ENCODE measurements around the gene C1QTNF9B.
"Not testable (repeated sequence)": the region's sequence is repeated elsewhere in the genome, so short reads cannot be mapped to it uniquely, and the experiment has no call there.

C1QTNF9B gene

DNA sequence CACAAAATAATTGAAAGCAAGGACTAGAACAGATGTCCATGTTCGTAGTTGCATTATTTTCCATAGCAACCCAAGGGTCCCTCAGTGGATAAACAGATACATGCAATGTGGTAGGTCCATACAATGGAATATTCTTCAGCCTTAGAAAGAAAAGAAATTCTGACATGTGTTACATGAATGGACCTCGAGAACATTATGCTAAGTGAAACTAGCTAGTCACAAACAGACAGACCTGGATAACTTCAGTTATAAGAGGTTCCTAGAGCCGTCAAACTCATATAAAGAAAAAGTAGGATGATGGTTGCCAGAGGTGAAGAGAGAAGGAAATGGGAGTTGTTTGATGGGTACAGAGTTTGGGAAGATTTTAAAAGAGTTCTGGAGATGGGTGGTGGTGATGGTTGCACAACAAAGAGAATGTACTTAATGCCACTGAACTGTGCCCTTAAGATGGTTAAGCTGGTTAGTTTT is at the start of gene C1QTNF9B:
Gene C1QTNF9B, minus strand, starts transcription at position 51 of the 468 bp plus-strand sequence.
- in situ Hi-C loops (cut with MboI; ENCODE audit: low sequenced_read_pairs) = not testable (repeated sequence)

DNA sequence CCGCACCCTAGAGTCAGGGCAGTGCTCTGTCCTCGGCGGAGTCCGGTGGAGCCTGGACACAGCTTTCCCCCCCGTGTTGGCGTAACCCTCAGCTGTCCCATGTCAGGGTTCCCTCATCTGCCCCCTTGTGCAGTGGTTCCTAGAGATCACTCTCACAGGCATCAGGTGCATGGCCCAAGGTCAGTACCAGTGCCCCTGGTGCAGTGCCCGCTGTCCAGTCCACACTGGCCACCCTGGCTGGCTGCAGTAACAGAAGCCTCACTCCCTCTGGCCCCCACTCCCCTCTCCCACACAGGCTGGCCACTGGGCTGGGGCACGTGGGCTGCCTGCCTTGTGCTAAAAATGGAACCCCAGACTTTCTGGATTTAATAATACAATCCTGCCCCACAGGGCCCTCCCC is 49.6 kb upstream of the C1QTNF9B start:
- in situ Hi-C loops (cut with MboI; ENCODE audit: low sequenced_read_pairs) = no loop called here

- in situ Hi-C loops (cut with MboI; ENCODE audit: low sequenced_read_pairs) = no loop called here
Measured at GRCh38 chr13:23946067-23946466, 48.8 kb upstream of the C1QTNF9B start.

GRCh38 chr13:23945612-23946011 is 48.3 kb upstream of the C1QTNF9B start:
- in situ Hi-C loops (cut with MboI; ENCODE audit: low sequenced_read_pairs) = no loop called here

DNA sequence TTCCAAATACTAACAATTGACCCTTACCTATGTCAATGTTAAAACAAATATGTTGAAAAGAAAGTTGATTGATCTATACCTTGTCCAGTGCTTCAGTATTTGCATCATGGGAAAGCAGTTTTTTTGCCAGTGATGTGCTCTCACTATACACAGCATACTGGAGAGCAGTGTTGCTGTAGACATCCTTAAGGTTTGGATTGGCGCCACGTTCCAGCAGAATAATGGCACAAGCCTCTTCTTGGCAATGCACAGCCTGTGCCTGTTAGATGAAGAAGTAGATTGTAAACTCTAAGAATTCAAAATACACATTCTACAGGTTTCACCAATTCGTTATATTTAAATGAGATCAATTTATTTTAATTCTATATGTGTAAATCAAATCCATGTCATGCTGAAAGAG is 43.9 kb upstream of the C1QTNF9B start:
- in situ Hi-C loops (cut with MboI; ENCODE audit: low sequenced_read_pairs) = no loop called here

GRCh38 chr13:23939666-23940065 is 42.4 kb upstream of the C1QTNF9B start:
- in situ Hi-C loops (cut with MboI; ENCODE audit: low sequenced_read_pairs) = not testable (repeated sequence)

DNA sequence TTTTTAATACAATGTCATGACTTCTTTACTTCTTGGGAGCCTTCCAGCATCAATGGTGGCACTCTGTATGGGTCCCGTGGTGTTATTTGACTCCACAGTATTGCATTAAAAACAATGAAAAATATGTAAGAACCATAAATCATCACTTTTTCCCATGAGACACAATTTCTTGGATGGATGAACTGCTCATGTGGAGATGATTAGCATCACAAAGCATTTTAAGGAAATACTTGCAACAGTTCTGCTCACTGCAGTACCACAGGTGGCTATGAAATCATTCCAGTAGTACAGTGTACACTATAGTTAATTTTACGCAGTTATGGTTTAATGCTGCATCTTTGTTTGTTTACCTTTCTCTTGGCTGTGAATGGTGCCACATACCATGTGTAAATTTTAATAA is 37.2 kb upstream of the C1QTNF9B start:
- in situ Hi-C loops (cut with MboI; ENCODE audit: low sequenced_read_pairs) = no loop called here

DNA sequence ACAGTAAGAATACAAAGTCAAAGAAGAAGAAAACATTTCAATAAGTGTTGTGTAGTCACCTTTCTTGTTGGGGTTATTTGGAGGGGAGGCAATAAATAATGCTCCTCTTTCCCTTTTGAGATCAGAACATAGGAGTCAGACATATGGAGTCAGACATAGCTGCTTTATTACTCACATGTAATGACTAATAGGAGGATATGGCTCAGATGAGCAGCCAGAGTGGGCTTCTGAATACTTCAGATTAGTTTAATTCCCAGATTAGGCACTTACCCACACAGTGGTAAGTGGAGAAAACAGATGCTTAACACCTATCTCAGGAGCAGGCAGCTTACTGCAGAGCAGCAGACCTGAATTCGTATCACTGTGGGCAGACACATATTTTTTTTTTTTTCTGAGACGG is 31.7 kb upstream of the C1QTNF9B start:
- in situ Hi-C loops (cut with MboI; ENCODE audit: low sequenced_read_pairs) = no loop called here

DNA sequence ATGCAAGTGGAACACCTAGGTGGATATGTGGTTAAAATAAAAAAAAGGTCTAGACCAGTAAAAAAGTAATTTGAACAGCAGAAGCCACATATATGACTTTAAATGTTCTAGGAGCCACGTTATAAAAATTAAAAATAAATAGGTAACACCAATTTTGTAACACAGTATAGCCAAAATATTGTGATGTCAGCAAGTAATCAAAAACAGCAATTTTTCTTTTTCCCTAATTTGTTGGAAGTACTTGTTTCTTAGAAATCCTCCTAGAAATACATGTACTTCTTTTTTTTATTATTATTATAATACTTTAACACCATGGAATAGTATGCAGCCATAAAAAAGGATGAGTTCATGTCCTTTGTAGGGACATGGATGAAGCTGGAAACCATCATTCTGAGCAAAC is 25.7 kb upstream of the C1QTNF9B start:
- in situ Hi-C loops (cut with MboI; ENCODE audit: low sequenced_read_pairs) = no loop called here

DNA sequence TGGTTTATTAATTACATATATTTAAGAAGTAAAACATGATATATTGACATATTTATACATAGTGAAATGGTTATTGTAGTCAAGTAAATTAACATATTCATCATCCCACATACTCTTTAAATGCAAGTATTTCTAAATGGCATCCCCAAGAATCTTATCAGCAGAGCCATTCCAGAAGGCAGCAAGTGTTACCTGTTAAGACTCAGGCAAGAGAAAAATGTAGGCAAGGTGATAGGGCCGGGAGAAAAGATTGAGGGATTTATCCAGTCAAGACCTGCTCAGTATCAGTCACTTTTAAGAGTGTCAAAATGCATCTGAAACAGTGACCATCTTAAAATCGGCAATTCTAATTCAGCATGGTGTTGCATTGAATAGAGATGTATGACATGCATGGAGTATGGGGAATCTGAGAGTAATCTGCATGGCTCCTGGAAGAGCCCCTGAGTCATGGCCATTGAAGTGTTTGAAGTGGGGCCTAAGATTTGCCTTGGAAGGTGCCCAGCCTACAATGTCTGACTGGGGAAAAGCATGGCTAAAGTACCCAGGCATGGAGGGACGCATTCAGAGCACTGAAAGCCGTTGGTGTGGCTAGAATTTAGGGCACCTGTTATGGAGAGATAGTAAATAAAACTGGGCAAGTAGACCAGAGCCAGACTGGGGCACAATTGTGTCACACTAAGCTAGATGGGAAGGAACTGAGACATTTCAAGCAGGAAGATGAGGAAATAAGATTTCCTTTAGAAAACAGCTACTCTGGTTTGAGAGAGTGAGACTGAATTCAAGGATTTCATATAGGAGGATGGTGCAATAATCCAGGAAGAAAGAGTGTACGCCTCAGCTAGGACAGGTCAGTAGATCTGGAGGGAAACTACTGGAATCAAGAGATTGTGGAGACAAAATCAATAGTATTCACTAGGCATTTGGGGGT is 25.0 kb upstream of the C1QTNF9B start:
- in situ Hi-C loops (cut with MboI; ENCODE audit: low sequenced_read_pairs) = no loop called here

GRCh38 chr13:23921451-23921888 is 24.2 kb upstream of the C1QTNF9B start:
- in situ Hi-C loops (cut with MboI; ENCODE audit: low sequenced_read_pairs) = no loop called here

DNA sequence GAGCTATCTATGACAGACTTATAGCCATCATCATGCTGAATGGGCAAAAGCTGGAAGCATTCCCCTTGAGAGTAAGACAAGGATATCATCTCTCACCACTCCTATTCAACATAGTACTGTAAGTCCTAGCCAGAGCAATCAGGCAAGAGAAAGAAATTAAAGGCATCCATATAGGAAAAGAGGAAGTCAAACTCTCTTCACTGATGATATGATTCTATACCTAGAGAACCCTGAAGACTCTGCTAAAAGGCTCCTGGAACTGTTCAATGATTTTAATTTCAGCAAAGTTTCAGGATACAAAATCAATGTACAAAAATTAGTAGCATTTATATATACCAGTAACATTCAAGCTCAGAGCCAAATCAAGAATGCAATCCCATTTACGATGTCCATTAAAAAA is 21.7 kb upstream of the C1QTNF9B start:
- in situ Hi-C loops (cut with MboI; ENCODE audit: low sequenced_read_pairs) = no loop called here

DNA sequence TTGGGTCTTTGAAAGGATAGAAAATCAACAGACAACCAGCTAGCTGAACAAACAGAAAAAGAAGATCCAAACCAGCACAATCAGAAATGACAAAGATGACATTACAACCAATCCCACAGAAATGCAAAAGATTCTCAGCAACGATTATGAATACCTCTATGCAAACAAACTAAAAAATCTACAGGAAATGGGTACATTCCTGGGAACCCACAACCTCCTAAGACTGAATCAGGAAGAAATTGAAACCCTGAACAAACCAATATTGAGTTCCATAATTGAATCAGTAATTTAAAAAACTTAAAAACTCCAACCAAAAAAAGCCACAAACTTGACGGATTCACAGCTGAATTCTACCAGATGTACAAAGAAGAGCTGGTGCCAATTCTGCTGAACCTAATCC is 20.9 kb upstream of the C1QTNF9B start:
- in situ Hi-C loops (cut with MboI; ENCODE audit: low sequenced_read_pairs) = no loop called here

- in situ Hi-C loops (cut with MboI; ENCODE audit: low sequenced_read_pairs) = no loop called here
Measured at GRCh38 chr13:23915308-23915707, 18.0 kb upstream of the C1QTNF9B start.

DNA sequence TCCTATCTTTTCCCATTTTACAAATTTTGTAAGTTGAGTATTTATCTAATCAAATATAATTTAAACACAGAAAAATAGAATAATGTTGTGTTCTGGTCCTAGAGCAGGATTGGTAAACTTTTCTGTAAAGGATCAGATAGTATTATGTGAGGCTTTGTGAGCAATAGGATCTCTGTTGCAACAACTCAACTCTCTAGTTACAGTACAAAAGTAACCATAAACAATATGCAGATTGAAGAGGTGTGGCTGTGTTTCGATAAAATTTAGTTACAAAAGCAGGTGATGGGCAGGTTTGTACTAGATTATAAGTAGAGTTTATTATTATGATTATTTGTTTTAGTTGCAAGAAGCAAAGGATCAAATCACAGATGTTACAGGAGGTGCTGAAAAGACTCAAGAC is 15.2 kb upstream of the C1QTNF9B start:
- in situ Hi-C loops (cut with MboI; ENCODE audit: low sequenced_read_pairs) = no loop called here

- in situ Hi-C loops (cut with MboI; ENCODE audit: low sequenced_read_pairs) = no loop called here
Measured at GRCh38 chr13:23909606-23910005, 12.3 kb upstream of the C1QTNF9B start.

DNA sequence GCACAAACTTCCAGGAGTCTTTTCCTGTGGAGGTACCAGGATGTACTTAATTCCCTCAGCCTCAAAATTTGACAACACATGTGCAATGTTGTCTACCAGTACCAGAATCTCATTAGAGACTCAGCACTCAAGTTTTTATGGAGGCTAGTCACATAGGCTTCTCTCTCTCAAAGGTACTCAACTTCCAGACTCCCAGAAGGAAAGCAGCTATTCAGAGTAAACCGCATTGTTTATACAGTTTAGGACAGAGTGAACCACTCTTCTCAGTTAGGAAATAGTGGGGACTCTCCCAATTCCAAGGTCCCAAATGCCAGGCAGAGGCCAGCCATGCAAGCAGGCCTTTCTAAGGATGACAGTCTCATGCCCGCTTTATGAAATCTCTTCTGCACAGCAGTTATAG is 8.5 kb upstream of the C1QTNF9B start:
- in situ Hi-C loops (cut with MboI; ENCODE audit: low sequenced_read_pairs) = no loop called here

DNA sequence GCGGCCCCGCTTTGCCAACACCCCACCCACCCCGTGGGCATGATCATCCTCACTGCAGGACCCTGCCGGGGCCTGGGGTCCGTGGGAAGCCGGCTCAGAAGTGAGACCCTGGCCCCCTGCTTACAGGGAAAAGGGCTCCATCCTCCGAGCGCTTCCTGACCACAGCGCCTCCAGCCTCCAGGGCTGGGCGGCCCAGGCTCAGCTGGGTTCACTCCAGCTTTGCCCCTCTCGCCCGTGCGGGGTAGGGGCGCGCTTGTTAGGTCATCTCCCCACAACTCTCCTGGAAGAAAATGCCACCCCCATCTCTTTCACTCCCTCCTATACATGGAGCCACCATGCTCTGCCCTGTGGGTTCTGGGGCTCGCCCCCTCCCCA is 6.6 kb upstream of the C1QTNF9B start:
- in situ Hi-C loops (cut with MboI; ENCODE audit: low sequenced_read_pairs) = no loop called here

- in situ Hi-C loops (cut with MboI; ENCODE audit: low sequenced_read_pairs) = no loop called here
Measured at GRCh38 chr13:23902975-23903905, 5.9 kb upstream of the C1QTNF9B start.

DNA sequence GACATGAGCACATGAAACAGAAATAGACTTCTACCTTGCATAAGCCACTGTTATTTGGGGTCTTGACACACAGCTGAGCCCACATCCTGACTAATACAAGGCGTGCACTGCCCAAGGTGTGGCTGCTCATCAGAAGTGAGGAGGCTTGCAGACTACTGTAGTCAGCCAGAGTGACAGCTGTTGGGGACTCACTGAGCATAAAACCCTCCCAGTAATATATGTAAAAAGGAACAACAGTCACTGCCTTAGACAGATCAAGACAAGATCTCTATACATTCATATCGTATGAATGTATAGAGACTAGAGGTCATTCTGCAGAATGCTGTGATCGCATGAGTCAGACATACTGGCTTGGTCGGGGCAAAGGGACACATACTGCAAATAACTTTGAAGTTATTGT is 4.1 kb upstream of the C1QTNF9B start:
- in situ Hi-C loops (cut with MboI; ENCODE audit: low sequenced_read_pairs) = no loop called here

- in situ Hi-C loops (cut with MboI; ENCODE audit: low sequenced_read_pairs) = no loop called here
Measured at GRCh38 chr13:23899555-23899954, 2.3 kb upstream of the C1QTNF9B start.

GRCh38 chr13:23898101-23898500 is 799 bp upstream of the C1QTNF9B start:
- in situ Hi-C loops (cut with MboI; ENCODE audit: low sequenced_read_pairs) = no loop called here
